ENCODE data around the gene NEK8. TPM values are rescaled to one million over a fixed set of nuclear protein-coding genes. Genes with fewer than 3 reads are reported as not detected.

Gene NEK8
- total RNA-seq (2011; cell fraction: chromatin; rRNA removed; ENCODE audit: low replicate concordance) = 53.1 and 144 TPM in 2 replicates
- total RNA-seq (2011; cell fraction: nucleolus; rRNA removed) = 60.9 and 78.0 TPM in 2 replicates
- total RNA-seq (2011; cell fraction: nucleoplasm; rRNA removed) = 42.5 and 50.3 TPM in 2 replicates
- 4.6 and 5.8 TPM in 2 replicates for total RNA-seq (2014; rRNA removed)
- 3.9 TPM in 2 replicates for total RNA-seq (2014; rRNA removed; fragmentation: Illumina TruSeq; extraction: Trizol)
- total RNA-seq (2015; rRNA removed; fragmentation: Illumina TruSeq; extraction: Trizol) = 3.6 and 4.5 TPM in 2 replicates
- 6.4 and 7.8 TPM in 2 replicates for total RNA-seq (2021)
- 16.6 and 17.7 TPM in 2 replicates for polyA plus RNA-seq (2011; rRNA removed)
- polyA plus RNA-seq (2011; cell fraction: cytosol; rRNA removed) = 11.0 and 15.6 TPM in 2 replicates
- 27.1 and 34.4 TPM in 2 replicates for polyA plus RNA-seq (2011; cell fraction: nucleus; rRNA removed)
- 5.1 and 5.5 TPM in 2 replicates for polyA plus RNA-seq (2012)
- 5.7 and 8.2 TPM in 2 replicates for polyA plus RNA-seq (2014; fragmentation: Illumina TruSeq; extraction: Trizol)
- polyA plus RNA-seq (2014; fragmentation: Nextera tagmentation; extraction: Ambion mirVana) = 1 to 10 TPM in 1 of 2 experiments, under 1 TPM in 1; 0.98 to 1.6 TPM
- 7.6 and 10.3 TPM in 2 replicates for polyA plus RNA-seq (2014; rRNA removed)
- 23.5 and 32.9 TPM in 2 replicates for polyA minus RNA-seq (2011; rRNA and poly(A)+ RNA removed)
- polyA minus RNA-seq (2011; cell fraction: cytosol; rRNA and poly(A)+ RNA removed) = 9.6 and 10.3 TPM in 2 replicates
- polyA minus RNA-seq (2011; cell fraction: nucleus; rRNA and poly(A)+ RNA removed) = 18.8 and 23.9 TPM in 2 replicates
- Bru-seq, nascent RNA = percentile 54 among the genes with signal in this experiment
- percentile 49 among the genes with signal in this experiment for BruChase-seq, experiment 1, labeled RNA remaining after a 2-hour chase
- percentile 49 among the genes with signal in this experiment for BruChase-seq, experiment 2, labeled RNA remaining after a 6-hour chase
- long read RNA-seq, experiment 1, partial matches to known transcripts = 8 of 25 reads
- long read RNA-seq, experiment 1, other reads (novel, unspliced or antisense) = 12 of 25 reads
- long read RNA-seq, experiment 2, partial matches to known transcripts = 0 of 2 reads
- long read RNA-seq, experiment 2, other reads (novel, unspliced or antisense) = 2 of 2 reads
- long read RNA-seq, experiment 3, partial matches to known transcripts = 1 of 2 reads
- long read RNA-seq, experiment 3, other reads (novel, unspliced or antisense) = 0 of 2 reads

DNA sequence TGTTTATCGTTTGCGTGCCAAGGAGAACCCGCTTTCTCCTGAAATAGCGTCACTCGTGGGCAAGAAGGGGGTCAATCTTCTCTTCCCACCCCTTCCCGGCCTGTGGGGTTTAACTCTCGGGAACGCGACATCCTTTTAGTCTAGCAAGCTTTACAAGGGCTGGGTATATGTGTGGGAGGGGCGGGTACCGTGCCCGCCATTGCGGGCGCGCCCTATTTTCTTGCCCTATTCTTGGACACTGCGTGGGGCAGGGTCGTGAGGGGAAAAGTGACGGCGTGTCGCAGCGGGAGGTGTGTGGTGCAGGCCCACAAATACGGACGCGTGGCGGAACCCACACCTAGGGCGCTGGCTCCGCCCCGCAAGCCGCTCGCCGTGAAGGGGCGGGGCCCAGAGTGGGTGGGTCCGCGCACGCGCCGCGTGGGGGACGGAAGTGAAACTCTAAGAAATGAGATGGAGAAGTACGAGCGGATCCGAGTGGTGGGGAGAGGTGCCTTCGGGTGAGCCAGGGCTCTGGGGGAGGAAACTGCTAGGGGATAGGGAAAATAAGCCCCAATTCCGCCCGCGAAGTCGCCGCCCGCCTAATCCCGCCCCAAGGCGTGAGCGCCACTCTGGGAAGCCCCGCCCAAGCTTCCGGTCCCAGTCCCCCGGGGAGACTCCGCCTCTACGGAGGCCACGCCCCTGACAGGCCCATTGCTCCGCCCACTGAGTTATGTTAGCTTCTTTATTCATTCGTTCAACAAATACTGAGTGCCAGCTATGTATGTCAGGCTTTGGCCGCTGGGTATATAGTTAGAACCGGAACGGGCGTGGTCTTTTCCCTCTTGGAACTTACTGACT, at the start of gene NEK8:
Gene NEK8, plus strand, starts transcription at position 425 of the 837 bp plus-strand sequence. Its CDS starts 26 bp downstream, at position 451.
- POLR2A ChIA-PET = interaction anchor here (0.6 to 11.1 kb wide), 17 partner anchors 9 to 232 kb away, joined by 3 to 367 read pairs (median 3); partner anchors contain the start of genes BLTP2, ERAL1, FLOT2 and RPL23A
- TF ChIP-seq WHSC1 (IDR thresholded peaks at IDR 0.05; ENCODE audit: low read length) = no peak
- TF ChIP-seq TEAD4 (IDR thresholded peaks at IDR 0.05; ENCODE audit: low read length) = peak; percentile 34; the same call in 1 of the 2 replicates
- TF ChIP-seq TEAD4 (CRISPR knock-in tag; IDR thresholded peaks at IDR 0.05; ENCODE audit: borderline replicate concordance) = no peak
- peak; percentile 10; the same call in 1 of the 2 replicates for TF ChIP-seq HCFC1 (IDR thresholded peaks at IDR 0.05; ENCODE audit: low read depth, low read length)
- no peak for TF ChIP-seq MEF2D (tag; conservative IDR thresholded peaks at IDR 0.05; ENCODE audit: low read depth)
- TF ChIP-seq NFIC (IDR thresholded peaks at IDR 0.05) = no peak
- TF ChIP-seq PRMT5 (CRISPR knock-in tag; IDR thresholded peaks at IDR 0.05) = no peak
- TF ChIP-seq, protein P1, sequence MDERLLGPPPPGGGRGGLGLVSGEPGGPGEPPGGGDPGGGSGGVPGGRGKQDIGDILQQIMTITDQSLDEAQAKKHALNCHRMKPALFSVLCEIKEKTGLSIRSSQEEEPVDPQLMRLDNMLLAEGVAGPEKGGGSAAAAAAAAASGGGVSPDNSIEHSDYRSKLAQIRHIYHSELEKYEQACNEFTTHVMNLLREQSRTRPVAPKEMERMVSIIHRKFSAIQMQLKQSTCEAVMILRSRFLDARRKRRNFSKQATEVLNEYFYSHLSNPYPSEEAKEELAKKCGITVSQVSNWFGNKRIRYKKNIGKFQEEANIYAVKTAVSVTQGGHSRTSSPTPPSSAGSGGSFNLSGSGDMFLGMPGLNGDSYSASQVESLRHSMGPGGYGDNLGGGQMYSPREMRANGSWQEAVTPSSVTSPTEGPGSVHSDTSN (CRISPR knock-in tag; IDR thresholded peaks at IDR 0.05; ENCODE audit: low read depth) = no peak
- TF ChIP-seq, protein P1 (tag; conservative IDR thresholded peaks at IDR 0.05; ENCODE audit: low read depth) = no peak
- no peak for TF ChIP-seq CREBBP (IDR thresholded peaks at IDR 0.05; ENCODE audit: low read depth, low read length)
- TF ChIP-seq ZNF764 (CRISPR knock-in tag; IDR thresholded peaks at IDR 0.05; ENCODE audit: low read depth) = no peak
- no peak for TF ChIP-seq HOXB6 (CRISPR knock-in tag; IDR thresholded peaks at IDR 0.05; ENCODE audit: borderline replicate concordance)

More for the DNA sequence above, at the start of gene NEK8:
- ATAC-seq = peak; percentile 59
- intact Hi-C loops (cut with micrococcal nuclease) (loop anchor here (5.0 to 10.0 kb wide), 5 partner anchors 84 to 386 kb away; partner anchors contain the start of gene SPAG5), in situ Hi-C loops (cut with MboI) (no loop called here)
- Histone ChIP-seq H3K9ac (ENCODE audit: insufficient read depth in 1 of 2, low read depth in 2 of 2, low read length in 2 of 2) (peak within 1 kb of the TSS; percentile 94 to 95), H3K27ac (ENCODE audit: extremely low read depth, low read depth, low read length) (peak within 1 kb of the TSS; percentile 97), H3K4me2 (ENCODE audit: insufficient read depth, low read length) (peak within 1 kb of the TSS; percentile 100), H3K36me3 (ENCODE audit: control insufficient read depth, insufficient read depth, low read length) (peaks cover 21% of the 10 kb centered on the region), H3K9me1 (ENCODE audit: control insufficient read depth, insufficient read depth, low read length) (no peaks in the 10 kb centered on the region), H3K4me3 (peak within 1 kb of the TSS; percentile 83), H2AFZ (ENCODE audit: low read depth, low read length) (peak within 1 kb of the TSS; percentile 96), H3K79me2 (ENCODE audit: control insufficient read depth, insufficient read depth, low read length) (peaks cover 35% of the 10 kb centered on the region), H3K4me1 (replicated peaks in 1 of 2; ENCODE audit: control insufficient read depth in 2 of 2, insufficient read depth in 2 of 2, low read length in 2 of 2) (peaks cover 36 to 60% of the 10 kb centered on the region in 2 experiments), H3K27me3 (ENCODE audit: control insufficient read depth in 2 of 2, insufficient read depth in 2 of 2, low read length in 2 of 2) (no peaks in the 10 kb centered on the region), H4K20me1 (replicated peaks; ENCODE audit: control insufficient read depth, insufficient read depth, low read length) (peaks cover 17% of the 10 kb centered on the region), H3K9me3 (replicated peaks; ENCODE audit: control insufficient read depth, insufficient read depth, low read depth, low read length) (no peaks in the 10 kb centered on the region)
- peak; percentile 92 for FAIRE-seq
- 2% methylated on average over 58 of the region's 64 CpGs for whole genome bisulfite sequencing (ENCODE audit: insufficient coverage, low coverage, missing lambda C conversion rate)
- DNase-seq (ENCODE audit: extremely low read depth in 1 of 4, low spot score in 3 of 4) = peak; percentile 98 to 99 (median 98)
- no TSS peak for BruUV-seq (replicated peaks)
- CTCF ChIA-PET (ENCODE audit: low intra/inter-chr PET ratio) = interaction anchor here (2.9 to 3.9 kb wide), 2 partner anchors 16 to 21 kb away, joined by 14 to 117 read pairs; no protein-coding TSS in a partner anchor

Measured in K562 (cell line).